Stimulated activated naive CD4-positive, alpha-beta T cell (primary cell): ENCODE measurements around the gene MYLK2.
A peak's percentile ranks its signal among the peaks of the same experiment; 100 is the strongest.
"Not testable (repeated sequence)": the region's sequence is repeated elsewhere in the genome, so short reads cannot be mapped to it uniquely, and the experiment has no call there.

Experiments
- DNase-seq, 6 experiments: peaks; one replicate each; lab custom pipeline; 2025; lab: John Stamatoyannopoulos, UW

Gene MYLK2

GRCh38 chr20:31819083-31819784 is at the start of gene MYLK2:
Gene MYLK2 (plus strand): TSS chr20:31819356. CDS start chr20:31819581, 225 bp downstream.
- no peak for DNase-seq

GRCh38 chr20:31769681-31770080 is 49.5 kb upstream of the MYLK2 start:
- DNase-seq: no peak

- no peak for DNase-seq
These were observed 48.9 kb upstream of the MYLK2 start for GRCh38 chr20:31770243-31770642.

- DNase-seq: no peak
These were observed 44.7 kb upstream of the MYLK2 start for GRCh38 chr20:31774408-31774807.

GRCh38 chr20:31780839-31781238 is 38.3 kb upstream of the MYLK2 start:
- no peak for DNase-seq

GRCh38 chr20:31781945-31782344 is 37.2 kb upstream of the MYLK2 start:
- DNase-seq: no peak

- no peak for DNase-seq
These were observed 34.7 kb upstream of the MYLK2 start for GRCh38 chr20:31784354-31785044.

- no peak for DNase-seq
These were observed 34.1 kb upstream of the MYLK2 start for GRCh38 chr20:31785089-31785488.

- DNase-seq: no peak
These were observed 30.6 kb upstream of the MYLK2 start for GRCh38 chr20:31788578-31788977.

- DNase-seq: no peak
These were observed 28.8 kb upstream of the MYLK2 start for GRCh38 chr20:31790401-31790800.

- no peak for DNase-seq
These were observed 21.8 kb upstream of the MYLK2 start for GRCh38 chr20:31797364-31797763.

GRCh38 chr20:31801508-31801907 is 17.6 kb upstream of the MYLK2 start:
- no peak for DNase-seq

- peak in 2 of 6 experiments; percentile 2 to 11 for DNase-seq
These were observed 15.4 kb upstream of the MYLK2 start for GRCh38 chr20:31803552-31804291.

GRCh38 chr20:31806564-31807355 is 12.4 kb upstream of the MYLK2 start:
- no peak for DNase-seq

- no peak for DNase-seq
These were observed 10.7 kb upstream of the MYLK2 start for GRCh38 chr20:31808481-31808880.

- no peak for DNase-seq
These were observed 9.5 kb upstream of the MYLK2 start for GRCh38 chr20:31809661-31810060.

- DNase-seq: no peak
These were observed 8.0 kb upstream of the MYLK2 start for GRCh38 chr20:31811198-31811597.

- no peak for DNase-seq
These were observed 7.1 kb upstream of the MYLK2 start for GRCh38 chr20:31811796-31812728.

GRCh38 chr20:31813611-31814010 is 5.5 kb upstream of the MYLK2 start:
- DNase-seq: no peak

GRCh38 chr20:31814142-31814541 is 5.0 kb upstream of the MYLK2 start:
- DNase-seq: not testable (repeated sequence)
